ENCODE data around the gene KBTBD12.

GRCh38 chr3:127886231-127886955 is 28.6 kb upstream of the KBTBD12 start:
- TF ChIP-seq CTCF (IDR thresholded peaks at IDR 0.05; ENCODE audit: low read length), result no peak
- no peak for TF ChIP-seq EZH2 (optimal IDR thresholded peaks at IDR 0.05; ENCODE audit: low read depth, low read length)
